ENCODE data around the gene CSF2.

DNA sequence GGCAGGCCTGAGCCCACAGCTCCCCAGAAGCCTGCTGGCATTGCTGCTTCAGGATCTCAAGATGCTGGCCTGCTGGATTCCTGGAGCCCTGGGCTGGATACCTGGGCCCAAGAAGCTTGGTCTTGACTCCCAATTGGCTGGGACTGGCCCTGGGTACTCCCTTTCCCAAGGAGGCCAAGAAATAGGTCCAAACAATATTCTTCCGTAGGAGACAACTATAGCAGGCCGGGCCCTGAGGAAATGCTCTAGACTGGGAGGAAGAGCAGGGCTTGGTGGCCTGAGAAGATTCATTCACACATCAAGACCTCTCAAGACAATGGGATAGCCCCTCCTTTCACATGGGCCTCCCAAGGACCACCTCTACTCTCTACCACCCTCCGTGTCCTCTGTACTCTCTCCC, 7.9 kb downstream of the CSF2 start:
- TF ChIP-seq CTCF (IDR thresholded peaks at IDR 0.05): no peak
- no peak for TF ChIP-seq SIN3A (IDR thresholded peaks at IDR 0.05; ENCODE audit: borderline replicate concordance, insufficient read depth, low read depth, low read length)
- TF ChIP-seq, protein P1, sequence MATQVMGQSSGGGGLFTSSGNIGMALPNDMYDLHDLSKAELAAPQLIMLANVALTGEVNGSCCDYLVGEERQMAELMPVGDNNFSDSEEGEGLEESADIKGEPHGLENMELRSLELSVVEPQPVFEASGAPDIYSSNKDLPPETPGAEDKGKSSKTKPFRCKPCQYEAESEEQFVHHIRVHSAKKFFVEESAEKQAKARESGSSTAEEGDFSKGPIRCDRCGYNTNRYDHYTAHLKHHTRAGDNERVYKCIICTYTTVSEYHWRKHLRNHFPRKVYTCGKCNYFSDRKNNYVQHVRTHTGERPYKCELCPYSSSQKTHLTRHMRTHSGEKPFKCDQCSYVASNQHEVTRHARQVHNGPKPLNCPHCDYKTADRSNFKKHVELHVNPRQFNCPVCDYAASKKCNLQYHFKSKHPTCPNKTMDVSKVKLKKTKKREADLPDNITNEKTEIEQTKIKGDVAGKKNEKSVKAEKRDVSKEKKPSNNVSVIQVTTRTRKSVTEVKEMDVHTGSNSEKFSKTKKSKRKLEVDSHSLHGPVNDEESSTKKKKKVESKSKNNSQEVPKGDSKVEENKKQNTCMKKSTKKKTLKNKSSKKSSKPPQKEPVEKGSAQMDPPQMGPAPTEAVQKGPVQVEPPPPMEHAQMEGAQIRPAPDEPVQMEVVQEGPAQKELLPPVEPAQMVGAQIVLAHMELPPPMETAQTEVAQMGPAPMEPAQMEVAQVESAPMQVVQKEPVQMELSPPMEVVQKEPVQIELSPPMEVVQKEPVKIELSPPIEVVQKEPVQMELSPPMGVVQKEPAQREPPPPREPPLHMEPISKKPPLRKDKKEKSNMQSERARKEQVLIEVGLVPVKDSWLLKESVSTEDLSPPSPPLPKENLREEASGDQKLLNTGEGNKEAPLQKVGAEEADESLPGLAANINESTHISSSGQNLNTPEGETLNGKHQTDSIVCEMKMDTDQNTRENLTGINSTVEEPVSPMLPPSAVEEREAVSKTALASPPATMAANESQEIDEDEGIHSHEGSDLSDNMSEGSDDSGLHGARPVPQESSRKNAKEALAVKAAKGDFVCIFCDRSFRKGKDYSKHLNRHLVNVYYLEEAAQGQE (IDR thresholded peaks at IDR 0.05; ENCODE audit: insufficient read depth in 1 of 2, low read depth in 2 of 2, low read length in 1 of 2): no peak

Measured in Panc1 (cell line).